ENCODE results near the gene GNAQ. TPM values are rescaled to one million over a fixed set of nuclear protein-coding genes. Genes with fewer than 3 reads are reported as not detected.

GNAQ gene
- total RNA-seq, 1 donor, result 58.0 TPM

GRCh38 chr9:77901018-77901417, 130.6 kb downstream of the GNAQ start:
- TF ChIP-seq, protein P1, sequence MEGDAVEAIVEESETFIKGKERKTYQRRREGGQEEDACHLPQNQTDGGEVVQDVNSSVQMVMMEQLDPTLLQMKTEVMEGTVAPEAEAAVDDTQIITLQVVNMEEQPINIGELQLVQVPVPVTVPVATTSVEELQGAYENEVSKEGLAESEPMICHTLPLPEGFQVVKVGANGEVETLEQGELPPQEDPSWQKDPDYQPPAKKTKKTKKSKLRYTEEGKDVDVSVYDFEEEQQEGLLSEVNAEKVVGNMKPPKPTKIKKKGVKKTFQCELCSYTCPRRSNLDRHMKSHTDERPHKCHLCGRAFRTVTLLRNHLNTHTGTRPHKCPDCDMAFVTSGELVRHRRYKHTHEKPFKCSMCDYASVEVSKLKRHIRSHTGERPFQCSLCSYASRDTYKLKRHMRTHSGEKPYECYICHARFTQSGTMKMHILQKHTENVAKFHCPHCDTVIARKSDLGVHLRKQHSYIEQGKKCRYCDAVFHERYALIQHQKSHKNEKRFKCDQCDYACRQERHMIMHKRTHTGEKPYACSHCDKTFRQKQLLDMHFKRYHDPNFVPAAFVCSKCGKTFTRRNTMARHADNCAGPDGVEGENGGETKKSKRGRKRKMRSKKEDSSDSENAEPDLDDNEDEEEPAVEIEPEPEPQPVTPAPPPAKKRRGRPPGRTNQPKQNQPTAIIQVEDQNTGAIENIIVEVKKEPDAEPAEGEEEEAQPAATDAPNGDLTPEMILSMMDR (IDR thresholded peaks at IDR 0.05; ENCODE audit: insufficient read depth, low read length), result no peak
- no peak overlapping the region for H3K4me3 ChIP-seq (ENCODE audit: low read depth, low read length)
- DNase-seq (ENCODE audit: low read depth), result no peak

GRCh38 chr9:77899679-77900354, 131.8 kb downstream of the GNAQ start:
- DNase-seq (ENCODE audit: low read depth), result peak; percentile 62
- TF ChIP-seq, protein P1 (IDR thresholded peaks at IDR 0.05; ENCODE audit: insufficient read depth, low read length), result no peak
- H3K4me3 ChIP-seq (ENCODE audit: low read depth, low read length), result no peak overlapping the region

- TF ChIP-seq, protein P1 (IDR thresholded peaks at IDR 0.05; ENCODE audit: insufficient read depth, low read length), result no peak
- DNase-seq (ENCODE audit: low read depth), result no peak
- H3K4me3 ChIP-seq (ENCODE audit: low read depth, low read length), result no peak overlapping the region
Measured at GRCh38 chr9:77898864-77899263, 132.7 kb downstream of the GNAQ start.

DNA sequence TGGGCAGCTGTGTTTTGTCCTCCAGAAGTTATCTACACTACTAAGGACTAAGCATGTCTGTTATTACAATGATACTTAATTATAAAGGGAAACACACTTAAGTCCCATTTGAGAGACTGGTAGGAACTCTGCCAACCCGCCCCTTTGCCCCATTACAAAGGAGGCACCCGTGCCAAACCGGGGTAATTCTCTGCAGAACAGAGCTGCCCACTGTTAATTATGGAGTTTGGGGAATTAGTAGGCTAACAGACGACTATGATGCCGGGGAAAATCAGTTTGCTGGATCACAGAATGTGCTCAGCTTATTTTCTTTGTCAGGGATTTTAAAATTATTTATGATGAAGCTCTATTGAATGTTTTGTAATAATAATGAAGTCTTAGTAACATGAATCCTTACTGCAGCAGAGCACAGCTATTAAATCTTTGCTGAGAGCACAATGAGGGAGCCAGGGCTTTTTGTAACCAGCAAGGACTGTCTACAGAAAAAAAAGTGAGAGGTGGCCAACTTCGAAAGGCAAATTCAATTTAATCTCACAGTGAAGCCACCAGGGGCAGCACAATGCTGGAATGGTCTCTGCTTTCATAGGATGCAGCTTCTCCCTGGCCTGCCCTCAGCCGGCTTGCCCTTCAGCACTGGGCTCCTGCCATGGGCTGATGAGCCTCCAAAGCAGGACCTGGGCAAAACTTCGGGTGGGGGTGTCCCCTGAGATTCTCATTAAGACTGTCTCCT, 134.5 kb downstream of the GNAQ start:
- TF ChIP-seq, protein P1 (IDR thresholded peaks at IDR 0.05; ENCODE audit: insufficient read depth, low read length), result peak; percentile 31
- H3K4me3 ChIP-seq (ENCODE audit: low read depth, low read length), result no peak overlapping the region
- DNase-seq (ENCODE audit: low read depth), result peak; percentile 28

- DNase-seq (ENCODE audit: low read depth), result no peak
- H3K4me3 ChIP-seq (ENCODE audit: low read depth, low read length), result no peak overlapping the region
- TF ChIP-seq, protein P1 (IDR thresholded peaks at IDR 0.05; ENCODE audit: insufficient read depth, low read length), result no peak
Measured at GRCh38 chr9:77896269-77896937, 135.2 kb downstream of the GNAQ start.

DNA sequence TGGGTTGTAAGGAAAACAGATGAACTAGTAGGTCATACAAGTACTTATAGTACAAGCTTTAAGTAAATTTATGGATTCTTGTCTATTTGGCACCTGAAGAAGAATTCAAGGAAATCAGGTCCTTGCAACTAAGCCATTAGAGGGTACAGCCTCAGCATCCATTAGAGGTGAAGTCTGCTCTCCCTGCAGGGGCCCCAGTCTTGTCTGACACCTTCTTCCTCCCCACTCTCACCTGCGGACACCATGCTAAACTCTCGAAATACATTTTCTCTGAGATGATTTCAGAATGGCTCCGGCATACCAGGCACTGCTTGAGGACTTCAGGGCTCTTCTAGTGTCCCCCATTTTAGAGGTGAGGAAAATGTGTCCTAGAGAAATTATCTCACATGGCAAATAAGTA, 137.9 kb downstream of the GNAQ start:
- TF ChIP-seq, protein P1 (IDR thresholded peaks at IDR 0.05; ENCODE audit: insufficient read depth, low read length), result no peak
- DNase-seq (ENCODE audit: low read depth), result no peak
- no peak overlapping the region for H3K4me3 ChIP-seq (ENCODE audit: low read depth, low read length)

Data from fibroblast of the aortic adventitia (primary cell).